Natural killer cell (primary cell): ENCODE results near the gene TRPM1. TPM values are rescaled to one million over a fixed set of nuclear protein-coding genes. Genes with fewer than 3 reads are reported as not detected.

ENCODE experiments used
- ATAC-seq, 3 donors: fragments of 150-1000 bp in 2 of 3; fragments of 200-7000 bp in 1 of 3; cut with Tn5 transposase; 1 replicate in 1 of 3; 2 replicates in 2 of 3; pipeline ENCODE4 v1.10.0; 2021; ENCODE audit warnings: mild to moderate bottlenecking in 2 of 3, moderate library complexity in 2 of 3
- DNase-seq, 2 donors: peaks; one replicate each; pipeline versions ENCODE4 v3.0.0 to v3.0.0-alpha.2; 2013 to 2021; ENCODE audit warnings: mixed read lengths in 1 of 2
- H3K27ac ChIP-seq: one replicate; pipeline ENCODE4 v1.5.1; 2013; ENCODE audit warnings: mild to moderate bottlenecking, low read length
- H3K27me3 ChIP-seq: one replicate; pipeline ENCODE4 v1.6.1; 2013; ENCODE audit warnings: low read length; ENCODE audit not compliant: control insufficient read depth, insufficient read depth
- H3K36me3 ChIP-seq: one replicate; pipeline ENCODE4 v1.6.1; 2013; ENCODE audit warnings: low read length; ENCODE audit not compliant: control insufficient read depth, insufficient read depth
- H3K4me1 ChIP-seq: one replicate; pipeline ENCODE4 v1.6.1; 2013; ENCODE audit warnings: low read length; ENCODE audit not compliant: control insufficient read depth, insufficient read depth
- H3K4me3 ChIP-seq: one replicate; pipeline ENCODE4 v1.5.1; 2013; ENCODE audit warnings: low read length
- H3K9me3 ChIP-seq: one replicate; pipeline ENCODE4 v1.6.1; 2013; ENCODE audit warnings: low read length; ENCODE audit not compliant: control insufficient read depth, insufficient read depth
- H3K27ac Mint-ChIP-seq, 2 donors: one replicate each; pipeline ENCODE4 v1.8.0; 2022; ENCODE audit warnings: mild to moderate bottlenecking in 2 of 2, mixed read lengths in 2 of 2, moderate library complexity in 1 of 2
- H3K27me3 Mint-ChIP-seq, 2 donors: one replicate each; pipeline ENCODE4 v1.8.0; 2022; ENCODE audit warnings: low read depth in 2 of 2, mixed read lengths in 2 of 2
- H3K36me3 Mint-ChIP-seq: one replicate; pipeline ENCODE4 v1.8.0; 2022; ENCODE audit warnings: mixed read lengths
- H3K4me1 Mint-ChIP-seq, 2 donors: one replicate each; pipeline ENCODE4 v1.8.0; 2022; ENCODE audit warnings: mixed read lengths in 2 of 2
- H3K4me3 Mint-ChIP-seq: one replicate; pipeline ENCODE4 v1.8.0; 2022; ENCODE audit warnings: mild to moderate bottlenecking, moderate library complexity, mixed read lengths
- H3K9me3 Mint-ChIP-seq, 2 donors: one replicate each; pipeline ENCODE4 v1.8.0; 2022; ENCODE audit warnings: mixed read lengths in 2 of 2
- WGBS: methylation state at CpG from one replicate; pipeline ENCODE4 v1.1.7; 2013; ENCODE audit warnings: missing lambda C conversion rate; ENCODE audit not compliant: insufficient coverage; 5-methylcytosine and 5-hydroxymethylcytosine counted together
- intact Hi-C: fragments of 100-400 bp; cut with micrococcal nuclease; formaldehyde crosslinking; loops from one replicate; pipeline ENCODE4 v1.14.2; 2022
- total RNA-seq, 4 donors: library from RNA; stranded (reverse); fragments of 120-200 nt in 1 of 4; gene quantifications; one replicate each; pipeline versions ENCODE4 v1.2.3 to v1.2.4, GENCODE V29; 2013 to 2022
- TF ChIP-seq, protein P1 (sequence below): fragments of 200-600 bp; IDR thresholded peaks from one replicate; pipeline ENCODE4 v1.8.0; 2022; ENCODE audit warnings: antibody characterized with exemption

Gene TRPM1
- total RNA-seq, 3 donors from 2014 or later (not counting 1 experiment from before 2014, with no cell fraction given), result not detected

- peak; percentile 63 to 92 (median 91) for ATAC-seq
- H3K36me3 ChIP-seq, result no peaks in the 10 kb centered on the region
- no peaks in the 10 kb centered on the region for H3K9me3 Mint-ChIP-seq
- peak overlapping the region; percentile 72 for H3K4me3 Mint-ChIP-seq
- H3K36me3 Mint-ChIP-seq, result no peaks in the 10 kb centered on the region
- peaks cover 25% of the 10 kb centered on the region for H3K4me1 ChIP-seq
- intact Hi-C loops, result loop anchor here (5.0 kb wide), 1 partner anchor 88 kb away; the partner anchor contains the start of gene MTMR10
- 17% methylated on average over 18 of the region's 26 CpGs for WGBS
- H3K4me3 ChIP-seq, result peak overlapping the region; percentile 41
- peaks cover 0 to 11% of the 10 kb centered on the region in 2 donors for H3K27me3 Mint-ChIP-seq
- H3K27me3 ChIP-seq, result no peaks in the 10 kb centered on the region
- H3K27ac Mint-ChIP-seq, result no peak overlapping the region
- DNase-seq, result peak; percentile 28 to 41
- no peaks in the 10 kb centered on the region for H3K9me3 ChIP-seq
- H3K27ac ChIP-seq, result no peak overlapping the region
- peaks cover 20 to 24% of the 10 kb centered on the region in 2 donors for H3K4me1 Mint-ChIP-seq
- TF ChIP-seq, protein P1, sequence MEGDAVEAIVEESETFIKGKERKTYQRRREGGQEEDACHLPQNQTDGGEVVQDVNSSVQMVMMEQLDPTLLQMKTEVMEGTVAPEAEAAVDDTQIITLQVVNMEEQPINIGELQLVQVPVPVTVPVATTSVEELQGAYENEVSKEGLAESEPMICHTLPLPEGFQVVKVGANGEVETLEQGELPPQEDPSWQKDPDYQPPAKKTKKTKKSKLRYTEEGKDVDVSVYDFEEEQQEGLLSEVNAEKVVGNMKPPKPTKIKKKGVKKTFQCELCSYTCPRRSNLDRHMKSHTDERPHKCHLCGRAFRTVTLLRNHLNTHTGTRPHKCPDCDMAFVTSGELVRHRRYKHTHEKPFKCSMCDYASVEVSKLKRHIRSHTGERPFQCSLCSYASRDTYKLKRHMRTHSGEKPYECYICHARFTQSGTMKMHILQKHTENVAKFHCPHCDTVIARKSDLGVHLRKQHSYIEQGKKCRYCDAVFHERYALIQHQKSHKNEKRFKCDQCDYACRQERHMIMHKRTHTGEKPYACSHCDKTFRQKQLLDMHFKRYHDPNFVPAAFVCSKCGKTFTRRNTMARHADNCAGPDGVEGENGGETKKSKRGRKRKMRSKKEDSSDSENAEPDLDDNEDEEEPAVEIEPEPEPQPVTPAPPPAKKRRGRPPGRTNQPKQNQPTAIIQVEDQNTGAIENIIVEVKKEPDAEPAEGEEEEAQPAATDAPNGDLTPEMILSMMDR, result no peak
Measured at GRCh38 chr15:31080591-31081014, 20.9 kb downstream of the TRPM1 start.

DNA sequence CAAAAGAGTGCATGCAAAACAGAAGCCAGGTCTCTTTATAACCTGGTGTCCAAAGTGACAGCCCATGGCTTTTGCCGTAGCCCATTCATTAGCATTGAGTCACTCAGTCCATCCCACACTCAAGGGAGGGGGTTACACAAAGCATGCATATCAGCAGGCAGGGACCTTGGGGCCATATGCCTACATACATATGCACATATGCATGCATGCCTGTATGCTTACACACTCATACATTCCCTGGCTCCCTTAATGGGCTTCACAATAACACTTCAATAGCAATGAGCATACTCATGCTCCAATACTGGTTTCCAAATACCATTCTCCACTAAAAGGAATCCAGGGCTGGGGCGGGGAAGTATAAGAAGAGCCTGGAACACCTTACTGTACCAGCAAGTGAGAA is 22.0 kb downstream of the TRPM1 start:
- 93% methylated on average over 2 of the region's 2 CpGs for WGBS
- no peak overlapping the region for H3K27ac Mint-ChIP-seq

GRCh38 chr15:31078471-31078870 is 23.1 kb downstream of the TRPM1 start:
- no peak for ATAC-seq
- H3K9me3 ChIP-seq, result no peaks in the 10 kb centered on the region
- intact Hi-C loops, result no loop called here
- H3K27ac Mint-ChIP-seq, result no peak overlapping the region
- H3K4me1 Mint-ChIP-seq, result peaks cover 20 to 24% of the 10 kb centered on the region in 2 donors
- WGBS, result 90% methylated on average over 7 of the region's 8 CpGs
- H3K4me1 ChIP-seq, result peaks cover 23% of the 10 kb centered on the region
- H3K27me3 ChIP-seq, result no peaks in the 10 kb centered on the region
- H3K4me3 ChIP-seq, result no peak overlapping the region
- TF ChIP-seq, protein P1, result no peak
- H3K27me3 Mint-ChIP-seq, result peaks cover 0 to 14% of the 10 kb centered on the region in 2 donors
- no peak overlapping the region for H3K4me3 Mint-ChIP-seq
- no peaks in the 10 kb centered on the region for H3K36me3 ChIP-seq
- H3K36me3 Mint-ChIP-seq, result no peaks in the 10 kb centered on the region
- H3K9me3 Mint-ChIP-seq, result peaks cover 0 to 2% of the 10 kb centered on the region in 2 donors
- DNase-seq, result no peak
- no peak overlapping the region for H3K27ac ChIP-seq

More for the DNA sequence above, 22.0 kb downstream of the TRPM1 start:
- Histone ChIP-seq H3K27ac (no peak overlapping the region), H3K27me3 (no peaks in the 10 kb centered on the region), H3K9me3 (no peaks in the 10 kb centered on the region), H3K4me3 (no peak overlapping the region), H3K36me3 (no peaks in the 10 kb centered on the region), H3K4me1 (peaks cover 25% of the 10 kb centered on the region)
- no peak for ATAC-seq
- DNase-seq, result no peak
- intact Hi-C loops, result no loop called here
- H3K9me3 Mint-ChIP-seq, result peaks cover 0 to 2% of the 10 kb centered on the region in 2 donors
- peaks cover 0 to 11% of the 10 kb centered on the region in 2 donors for H3K27me3 Mint-ChIP-seq
- peaks cover 20 to 24% of the 10 kb centered on the region in 2 donors for H3K4me1 Mint-ChIP-seq
- H3K36me3 Mint-ChIP-seq, result no peaks in the 10 kb centered on the region
- TF ChIP-seq, protein P1, result no peak
- peak overlapping the region; percentile 72 for H3K4me3 Mint-ChIP-seq

DNA sequence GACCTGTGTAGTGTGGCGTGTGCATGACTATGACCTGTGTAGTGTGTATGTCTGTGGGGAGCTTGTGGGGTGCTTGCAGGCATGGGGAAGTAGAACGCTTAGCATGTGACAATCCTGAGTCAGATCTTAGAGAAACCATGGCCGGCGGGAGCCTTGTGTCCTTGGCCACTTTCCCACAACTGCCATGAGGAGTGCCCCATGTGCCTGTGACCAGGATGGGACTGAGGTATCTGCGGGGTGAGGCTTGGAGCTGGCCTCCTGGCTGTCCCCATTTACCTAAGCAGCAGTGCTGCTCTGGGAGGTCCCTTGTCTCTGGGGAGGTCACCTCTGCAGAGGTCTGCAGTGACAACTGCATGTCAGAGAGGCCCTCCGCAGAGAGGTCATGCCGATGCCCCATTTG is 23.6 kb downstream of the TRPM1 start:
- H3K36me3 ChIP-seq, result no peaks in the 10 kb centered on the region
- peaks cover 0 to 14% of the 10 kb centered on the region in 2 donors for H3K27me3 Mint-ChIP-seq
- WGBS, result 90% methylated on average over 7 of the region's 7 CpGs

More for the DNA sequence above, 23.6 kb downstream of the TRPM1 start:
- Mint-ChIP-seq H3K4me3 (no peak overlapping the region), H3K4me1 (peaks cover 19 to 22% of the 10 kb centered on the region in 2 donors), H3K9me3 (peaks cover 0 to 2% of the 10 kb centered on the region in 2 donors), H3K36me3 (no peaks in the 10 kb centered on the region), H3K27ac (no peak overlapping the region)
- DNase-seq (no peak), ATAC-seq (no peak)
- intact Hi-C loops, result no loop called here
- Histone ChIP-seq H3K4me3 (no peak overlapping the region), H3K27me3 (no peaks in the 10 kb centered on the region), H3K9me3 (no peaks in the 10 kb centered on the region), H3K27ac (no peak overlapping the region), H3K4me1 (peaks cover 18% of the 10 kb centered on the region)
- TF ChIP-seq, protein P1, result no peak
